ENCODE data around the gene PTPN14. TPM values are rescaled to one million over a fixed set of nuclear protein-coding genes. Genes with fewer than 3 reads are reported as not detected.

The PTPN14 gene
- total RNA-seq, 1 experiment from 2014 or later = 76.4 TPM

- Histone ChIP-seq H3K4ac (ENCODE audit: low read depth, low read length) (no peak overlapping the region), H2AK5ac (ENCODE audit: insufficient read length, low read length) (no peak overlapping the region), H3K79me1 (ENCODE audit: insufficient read depth, low read depth, low read length, poor library complexity, severe bottlenecking) (no peaks in the 10 kb centered on the region), H2BK20ac (ENCODE audit: low read depth, low read length, poor library complexity, severe bottlenecking) (no peak overlapping the region), H3K18ac (ENCODE audit: insufficient read length, low read depth, low read length) (no peak overlapping the region), H3K27me3 (ENCODE audit: insufficient read depth, low read length) (no peaks in the 10 kb centered on the region), H4K20me1 (ENCODE audit: control insufficient read depth, insufficient read depth, insufficient read length) (no peaks in the 10 kb centered on the region), H2BK12ac (ENCODE audit: insufficient read length, low read depth, low read length) (no peak overlapping the region), H3K9ac (ENCODE audit: extremely low read depth, insufficient read length, low read length) (no peak overlapping the region), H2BK15ac (ENCODE audit: low read depth, low read length) (no peak overlapping the region), H2BK120ac (ENCODE audit: low read depth, low read length, poor library complexity, severe bottlenecking) (no peak overlapping the region), H3K27ac (ENCODE audit: insufficient read length, low read depth, low read length) (no peak overlapping the region), H3K23ac (ENCODE audit: insufficient read length, low read depth, low read length) (no peak overlapping the region), H4K8ac (replicated peaks; ENCODE audit: insufficient read length, low read depth, low read length) (no peak overlapping the region), H3T11ph (ENCODE audit: low read length) (no peak overlapping the region), H3K56ac (ENCODE audit: insufficient read length, low read depth, low read length) (no peak overlapping the region), H3K23me2 (ENCODE audit: insufficient read length, low read depth, low read length, poor library complexity, severe bottlenecking) (no peaks in the 10 kb centered on the region), H4K5ac (ENCODE audit: insufficient read length, low read depth, low read length) (no peak overlapping the region), H3K14ac (ENCODE audit: insufficient read depth, low read length) (no peak overlapping the region), H2AFZ (ENCODE audit: low read length) (no peak overlapping the region), H3K4me1 (ENCODE audit: insufficient read depth, low read length) (peaks cover 6% of the 10 kb centered on the region), H3K9me3 (ENCODE audit: control insufficient read depth, low read depth, low read length) (no peaks in the 10 kb centered on the region), H4K91ac (ENCODE audit: insufficient read length, low read depth, low read length) (no peak overlapping the region), H2BK5ac (ENCODE audit: insufficient read length, low read length) (no peak overlapping the region), H3K4me2 (ENCODE audit: insufficient read depth, insufficient read length, low read length) (no peak overlapping the region), H3K79me2 (ENCODE audit: insufficient read depth, low read length) (no peaks in the 10 kb centered on the region)
- H3K4me3 Mint-ChIP-seq = no peak overlapping the region
- peaks cover 8 to 10% of the 10 kb centered on the region in 2 experiments for H3K9me3 Mint-ChIP-seq
- WGBS (ENCODE audit: extremely low coverage, insufficient read length, low lambda C conversion rate) = no CpG with 5 or more reads among the region's 2 CpGs
- H3K36me3 Mint-ChIP-seq (ENCODE audit: insufficient read depth in 1 of 3, low read depth in 3 of 3) = peaks cover 2 to 8% (median 5%) of the 10 kb centered on the region in 3 experiments; a peak in 5 of 7 replicates
- TF ChIP-seq, protein P1, sequence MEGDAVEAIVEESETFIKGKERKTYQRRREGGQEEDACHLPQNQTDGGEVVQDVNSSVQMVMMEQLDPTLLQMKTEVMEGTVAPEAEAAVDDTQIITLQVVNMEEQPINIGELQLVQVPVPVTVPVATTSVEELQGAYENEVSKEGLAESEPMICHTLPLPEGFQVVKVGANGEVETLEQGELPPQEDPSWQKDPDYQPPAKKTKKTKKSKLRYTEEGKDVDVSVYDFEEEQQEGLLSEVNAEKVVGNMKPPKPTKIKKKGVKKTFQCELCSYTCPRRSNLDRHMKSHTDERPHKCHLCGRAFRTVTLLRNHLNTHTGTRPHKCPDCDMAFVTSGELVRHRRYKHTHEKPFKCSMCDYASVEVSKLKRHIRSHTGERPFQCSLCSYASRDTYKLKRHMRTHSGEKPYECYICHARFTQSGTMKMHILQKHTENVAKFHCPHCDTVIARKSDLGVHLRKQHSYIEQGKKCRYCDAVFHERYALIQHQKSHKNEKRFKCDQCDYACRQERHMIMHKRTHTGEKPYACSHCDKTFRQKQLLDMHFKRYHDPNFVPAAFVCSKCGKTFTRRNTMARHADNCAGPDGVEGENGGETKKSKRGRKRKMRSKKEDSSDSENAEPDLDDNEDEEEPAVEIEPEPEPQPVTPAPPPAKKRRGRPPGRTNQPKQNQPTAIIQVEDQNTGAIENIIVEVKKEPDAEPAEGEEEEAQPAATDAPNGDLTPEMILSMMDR (conservative IDR thresholded peaks at IDR 0.05) = no peak
- no peak for DNase-seq
- H3K27me3 Mint-ChIP-seq (ENCODE audit: low read depth) = no peaks in the 10 kb centered on the region; the same call in 1 of the 2 replicates
- H3K27ac Mint-ChIP-seq = no peak overlapping the region; a peak in 1 of 7 replicates
- peaks cover 10 to 14% of the 10 kb centered on the region in 2 experiments for H3K4me1 Mint-ChIP-seq
Observed at GRCh38 chr1:214581785-214582184, 30.4 kb upstream of the PTPN14 start.
